Epithelial cell of proximal tubule (primary cell): ENCODE measurements around the gene ZDHHC14. TPM values are rescaled to one million over a fixed set of nuclear protein-coding genes. Genes with fewer than 3 reads are reported as not detected.
"Not testable (repeated sequence)": the region's sequence is repeated elsewhere in the genome, so short reads cannot be mapped to it uniquely, and the experiment has no call there.

ENCODE experiments used
- DNase-seq: peaks from one replicate; pipeline ENCODE4 v3.0.0-alpha.2; 2011; ENCODE audit warnings: low read depth
- H3K4me3 ChIP-seq: 2 replicates; pipeline ENCODE4 v1.5.1; 2011; ENCODE audit warnings: low read depth, mild to moderate bottlenecking, low read length
- total RNA-seq: library from RNA; depleted of rRNA; stranded (reverse); fragments of >200 nt; gene quantifications from 2 replicates; pipeline ENCODE4 v1.2.3, GENCODE V29; 2015
- TF ChIP-seq, protein P1 (sequence below): conservative IDR thresholded peaks from 2 replicates; pipeline ENCODE4 v1.5.1; 2012; ENCODE audit warnings: low read depth, mild to moderate bottlenecking, low read length

The ZDHHC14 gene
- total RNA-seq, 1 donor from 2014 or later, result 21.4 TPM

DNA sequence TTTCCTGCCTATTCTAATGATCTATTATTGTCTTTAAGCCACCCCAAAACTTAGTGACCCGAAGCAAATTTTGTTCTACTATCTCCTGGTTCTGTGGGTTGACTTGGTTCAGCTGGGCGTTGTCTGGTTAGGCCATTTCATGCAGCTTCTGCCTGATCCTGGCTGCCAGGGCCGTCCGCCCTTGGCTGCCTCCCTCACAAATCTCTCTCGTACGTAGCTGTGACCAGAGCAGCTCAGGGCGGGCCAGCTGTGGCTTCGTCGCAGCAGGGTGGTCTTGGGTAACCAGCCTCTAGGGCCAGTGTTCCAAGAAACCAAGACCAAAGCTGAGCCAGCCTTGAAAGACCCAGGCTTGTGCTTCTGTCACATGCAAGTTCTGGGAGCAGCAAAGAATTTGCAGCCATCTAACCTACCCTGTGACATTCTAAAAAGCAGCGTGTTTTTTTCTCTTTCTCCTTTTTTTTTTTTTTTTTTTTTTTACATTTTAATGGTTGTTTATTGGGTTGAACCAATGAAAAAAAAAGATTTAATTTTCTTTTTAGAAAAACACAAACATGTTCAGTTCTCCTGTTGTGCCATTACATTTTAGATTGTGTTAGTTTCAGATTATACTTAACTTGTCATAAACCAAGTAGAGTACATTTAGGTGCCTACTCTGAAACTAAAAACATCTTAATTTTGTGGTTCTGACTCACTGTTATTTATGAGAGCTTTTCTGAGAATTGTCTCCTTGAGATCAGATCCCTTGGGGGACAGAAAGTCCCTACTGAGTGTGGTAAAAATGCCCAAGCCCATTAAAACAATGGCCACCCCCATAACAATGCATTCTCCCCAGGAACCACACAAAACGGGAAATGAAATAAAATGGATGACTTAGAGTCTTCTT, 83.9 kb downstream of the ZDHHC14 start:
- TF ChIP-seq, protein P1, sequence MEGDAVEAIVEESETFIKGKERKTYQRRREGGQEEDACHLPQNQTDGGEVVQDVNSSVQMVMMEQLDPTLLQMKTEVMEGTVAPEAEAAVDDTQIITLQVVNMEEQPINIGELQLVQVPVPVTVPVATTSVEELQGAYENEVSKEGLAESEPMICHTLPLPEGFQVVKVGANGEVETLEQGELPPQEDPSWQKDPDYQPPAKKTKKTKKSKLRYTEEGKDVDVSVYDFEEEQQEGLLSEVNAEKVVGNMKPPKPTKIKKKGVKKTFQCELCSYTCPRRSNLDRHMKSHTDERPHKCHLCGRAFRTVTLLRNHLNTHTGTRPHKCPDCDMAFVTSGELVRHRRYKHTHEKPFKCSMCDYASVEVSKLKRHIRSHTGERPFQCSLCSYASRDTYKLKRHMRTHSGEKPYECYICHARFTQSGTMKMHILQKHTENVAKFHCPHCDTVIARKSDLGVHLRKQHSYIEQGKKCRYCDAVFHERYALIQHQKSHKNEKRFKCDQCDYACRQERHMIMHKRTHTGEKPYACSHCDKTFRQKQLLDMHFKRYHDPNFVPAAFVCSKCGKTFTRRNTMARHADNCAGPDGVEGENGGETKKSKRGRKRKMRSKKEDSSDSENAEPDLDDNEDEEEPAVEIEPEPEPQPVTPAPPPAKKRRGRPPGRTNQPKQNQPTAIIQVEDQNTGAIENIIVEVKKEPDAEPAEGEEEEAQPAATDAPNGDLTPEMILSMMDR, result no peak
- DNase-seq, result no peak

DNA sequence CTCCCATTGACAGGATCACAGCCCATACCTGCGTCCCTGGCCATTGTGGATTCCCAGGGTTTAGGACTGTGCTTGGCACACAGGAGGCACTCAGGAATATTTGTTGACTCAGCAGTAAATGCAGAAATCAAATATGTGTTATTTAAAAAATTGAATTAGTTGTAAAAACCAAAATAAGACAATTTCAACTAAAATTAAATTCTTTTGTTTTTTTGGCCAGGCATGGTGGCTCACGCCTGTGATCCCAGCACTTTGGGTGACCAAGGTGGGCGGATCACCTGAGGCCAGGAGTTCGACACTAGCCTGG, 85.3 kb downstream of the ZDHHC14 start:
- no peak for DNase-seq
- H3K4me3 ChIP-seq, result no peak overlapping the region
- TF ChIP-seq, protein P1, result no peak

More for the DNA sequence above, 83.9 kb downstream of the ZDHHC14 start:
- no peak overlapping the region for H3K4me3 ChIP-seq

DNA sequence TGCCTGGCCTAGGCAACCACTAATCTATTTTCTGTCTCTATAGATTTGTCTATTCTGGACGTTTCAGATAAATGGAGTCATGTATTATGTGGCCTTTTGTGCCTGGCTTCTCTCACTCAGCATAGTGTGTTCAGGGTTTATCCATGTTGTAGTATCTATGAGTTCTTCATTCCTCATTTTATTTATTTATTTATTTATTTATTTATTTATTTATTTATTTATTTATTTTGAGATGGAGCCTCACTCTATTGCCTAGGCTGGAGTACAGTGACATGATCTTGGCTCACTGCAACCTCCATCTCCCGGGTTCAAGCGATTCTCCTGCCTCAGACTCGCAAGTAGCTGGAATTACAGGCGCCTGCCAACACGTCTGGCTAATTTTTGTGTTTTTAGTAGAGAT, 86.3 kb downstream of the ZDHHC14 start:
- not testable (repeated sequence) for DNase-seq, H3K4me3 ChIP-seq

DNA sequence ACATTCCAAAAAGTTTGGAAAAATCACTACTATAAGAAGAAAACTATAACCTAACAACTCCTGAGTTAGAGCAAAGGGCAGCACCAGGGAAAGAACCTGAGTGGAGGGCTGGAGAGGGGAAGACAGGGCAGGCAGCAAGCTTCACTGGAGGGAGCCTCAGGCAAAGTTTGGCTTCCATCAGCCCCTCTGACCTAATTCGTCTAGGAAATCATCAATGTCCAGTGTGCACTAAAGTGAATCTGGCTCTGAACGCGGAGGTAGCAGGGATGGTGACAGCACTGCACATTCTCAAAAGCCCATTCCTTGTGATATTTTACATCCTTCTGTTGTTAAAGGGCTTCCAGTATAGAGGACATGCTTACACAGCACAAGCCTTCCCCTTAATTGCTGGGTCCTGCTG, 87.1 kb downstream of the ZDHHC14 start:
- TF ChIP-seq, protein P1, result no peak
- DNase-seq, result no peak
- no peak overlapping the region for H3K4me3 ChIP-seq

DNA sequence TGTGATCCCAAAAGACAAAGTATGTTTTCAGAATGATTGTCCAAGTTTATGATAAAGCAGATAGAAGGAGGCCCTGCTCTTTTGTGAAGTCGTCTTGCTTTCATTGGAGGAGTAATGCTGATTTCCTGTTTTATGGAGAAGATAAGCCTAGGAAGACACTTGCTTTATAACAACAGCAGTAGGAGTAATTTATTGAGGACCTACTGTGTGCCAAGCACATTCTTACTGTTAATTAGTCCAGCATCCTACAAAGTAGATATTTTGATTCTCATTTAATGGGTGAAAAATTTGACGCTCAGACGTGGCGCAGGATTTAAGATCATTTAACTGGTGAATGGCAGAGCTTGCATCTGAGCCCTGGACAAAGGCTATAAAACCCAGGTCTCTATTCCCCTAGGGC, 87.6 kb downstream of the ZDHHC14 start:
- H3K4me3 ChIP-seq, result no peak overlapping the region
- TF ChIP-seq, protein P1, result no peak
- no peak for DNase-seq

DNA sequence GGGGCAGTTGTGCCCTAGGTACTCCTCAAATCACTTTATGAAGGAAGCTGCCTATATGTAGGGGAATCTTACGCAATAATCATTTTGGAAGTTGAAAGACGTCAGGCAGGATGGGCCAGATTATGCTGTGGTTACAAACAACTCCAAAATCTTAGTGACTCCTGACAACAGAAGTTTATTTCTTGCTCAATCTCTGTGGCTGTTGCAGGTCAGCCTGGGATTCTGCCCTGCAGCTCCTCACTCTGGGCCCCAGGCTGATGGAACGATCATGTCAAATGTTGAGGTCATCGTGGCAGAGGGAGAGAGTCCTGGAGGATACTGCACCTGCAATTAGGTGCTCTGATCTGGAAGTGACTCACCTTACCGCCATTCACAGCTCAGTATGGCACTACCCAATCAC, 88.4 kb downstream of the ZDHHC14 start:
- DNase-seq, result no peak
- H3K4me3 ChIP-seq, result no peak overlapping the region
- TF ChIP-seq, protein P1, result no peak

DNA sequence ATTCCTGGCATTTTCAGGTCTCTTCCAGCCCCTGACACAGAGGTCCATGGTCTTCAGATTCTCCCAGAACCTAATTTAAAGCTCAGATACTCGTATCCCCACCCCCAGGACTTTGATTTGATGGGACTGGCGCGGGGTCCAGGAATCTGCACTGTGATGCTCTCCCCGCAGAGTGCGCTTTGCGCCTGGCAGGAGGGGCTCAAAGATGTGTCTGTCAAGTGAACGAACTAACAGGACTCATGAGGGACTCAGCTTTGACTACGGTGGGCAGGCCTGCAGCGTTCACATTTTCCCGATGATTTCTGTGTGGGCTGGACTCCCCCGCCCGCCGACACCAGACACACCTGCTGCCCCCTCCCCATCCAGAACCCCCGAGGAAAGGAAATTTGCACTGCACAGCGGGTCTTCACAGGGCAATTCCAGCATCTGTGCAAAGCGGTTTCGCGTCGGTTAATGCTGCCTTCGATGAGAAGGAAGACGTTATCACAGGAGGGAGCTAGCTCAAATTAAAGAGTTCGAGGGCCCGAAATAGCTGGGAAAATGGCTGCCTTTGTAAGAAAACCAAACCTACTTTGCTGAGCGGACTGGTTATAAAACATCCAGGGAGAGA, 90.2 kb downstream of the ZDHHC14 start:
- no peak overlapping the region for H3K4me3 ChIP-seq
- TF ChIP-seq, protein P1, result no peak
- DNase-seq, result no peak
